Trophoblast cell (in vitro differentiated cells and primary cell): Measurements from ENCODE around the gene RTCA.
"Not testable (repeated sequence)": the region's sequence is repeated elsewhere in the genome, so short reads cannot be mapped to it uniquely, and the experiment has no call there.

Experiments
- DNase-seq, 2 donors: peaks; one replicate each; pipeline ENCODE4 v3.0.0-alpha.2; 2016
- H2AFZ ChIP-seq: 2 replicates; pipeline ENCODE4 v1.6.1; 2013; ENCODE audit warnings: low read length, moderate library complexity, mild to moderate bottlenecking; ENCODE audit not compliant: insufficient read depth, poor library complexity
- H2AK5ac ChIP-seq: 2 replicates; pipeline ENCODE4 v1.6.1; 2013; ENCODE audit warnings: mild to moderate bottlenecking, low read length
- H2BK120ac ChIP-seq: 2 replicates; pipeline ENCODE4 v1.6.1; 2013; ENCODE audit warnings: low read length, mild to moderate bottlenecking, moderate library complexity; ENCODE audit not compliant: insufficient read depth, poor library complexity
- H2BK12ac ChIP-seq: 2 replicates; pipeline ENCODE4 v1.6.1; 2013; ENCODE audit warnings: mild to moderate bottlenecking, low read length, moderate library complexity
- H2BK5ac ChIP-seq: 2 replicates; pipeline ENCODE4 v1.6.1; 2013; ENCODE audit warnings: low read length, low read depth, moderate library complexity, mild to moderate bottlenecking; ENCODE audit not compliant: poor library complexity
- H3K14ac ChIP-seq: 2 replicates; pipeline ENCODE4 v1.6.1; 2013; ENCODE audit warnings: mild to moderate bottlenecking, low read length
- H3K18ac ChIP-seq: 2 replicates; pipeline ENCODE4 v1.6.1; 2013; ENCODE audit warnings: mild to moderate bottlenecking, low read length
- H3K23ac ChIP-seq: 2 replicates; pipeline ENCODE4 v1.6.1; 2013; ENCODE audit warnings: low read length
- H3K27ac ChIP-seq: 2 replicates; pipeline ENCODE4 v1.5.1; 2013; ENCODE audit warnings: low read depth, mild to moderate bottlenecking, inconsistent platforms, low read length, moderate library complexity
- H3K27me3 ChIP-seq: 2 replicates; pipeline ENCODE4 v1.6.1; 2013; ENCODE audit warnings: inconsistent platforms, mild to moderate bottlenecking, low read length, moderate library complexity; ENCODE audit not compliant: insufficient read depth
- H3K36me3 ChIP-seq, 2 experiments: 1 replicate in 1 of 2; 2 replicates in 1 of 2; pipeline ENCODE4 v1.6.1; 2013; ENCODE audit warnings: low read length in 2 of 2, mild to moderate bottlenecking in 2 of 2, moderate library complexity in 1 of 2; ENCODE audit not compliant: insufficient read depth in 2 of 2, control insufficient read depth in 1 of 2
- H3K4ac ChIP-seq: 2 replicates; pipeline ENCODE4 v1.6.1; 2013; ENCODE audit warnings: low read depth, mild to moderate bottlenecking, low read length, moderate library complexity
- H3K4me1 ChIP-seq, 2 experiments: 1 replicate in 1 of 2; 2 replicates in 1 of 2; pipeline ENCODE4 v1.6.1; 2013; ENCODE audit warnings: low read length in 2 of 2, mild to moderate bottlenecking in 2 of 2, moderate library complexity in 1 of 2; ENCODE audit not compliant: insufficient read depth in 2 of 2, control insufficient read depth in 1 of 2
- H3K4me2 ChIP-seq: 2 replicates; pipeline ENCODE4 v1.6.1; 2013; ENCODE audit warnings: inconsistent platforms, mild to moderate bottlenecking, low read length, moderate library complexity
- H3K4me3 ChIP-seq: 2 replicates; pipeline ENCODE4 v1.5.1; 2013; ENCODE audit warnings: mild to moderate bottlenecking, low read depth, low read length, inconsistent platforms
- H3K79me1 ChIP-seq: one replicate; pipeline ENCODE4 v1.6.1; 2013; ENCODE audit warnings: low read length
- H3K79me2 ChIP-seq: 2 replicates; pipeline ENCODE4 v1.6.1; 2013; ENCODE audit warnings: low read length, mild to moderate bottlenecking; ENCODE audit not compliant: control insufficient read depth, insufficient read depth, poor library complexity
- H3K9ac ChIP-seq: 2 replicates; pipeline ENCODE4 v1.6.1; 2013; ENCODE audit warnings: mild to moderate bottlenecking, low read length
- H3K9me3 ChIP-seq: 2 replicates; pipeline ENCODE4 v1.6.1; 2013; ENCODE audit warnings: low read depth, mild to moderate bottlenecking, control low read depth, inconsistent platforms, low read length; ENCODE audit not compliant: insufficient read depth
- H4K12ac ChIP-seq: 2 replicates; pipeline ENCODE4 v1.6.1; 2013; ENCODE audit warnings: low read depth, mild to moderate bottlenecking, low read length, moderate library complexity
- H4K8ac ChIP-seq: 2 replicates; pipeline ENCODE4 v1.6.1; 2013; ENCODE audit warnings: low read depth, mild to moderate bottlenecking, low read length, moderate library complexity
- H4K91ac ChIP-seq: one replicate; pipeline ENCODE4 v1.6.1; 2013; ENCODE audit warnings: low read depth, mild to moderate bottlenecking, low read length, moderate library complexity
- WGBS: extraction: QIAGEN DNeasy Blood & Tissue Kit; methylation state at CpG from one replicate; pipeline ENCODE4 v1.1.7; 2013; ENCODE audit warnings: missing lambda C conversion rate; ENCODE audit not compliant: insufficient read length, insufficient coverage; ENCODE audit errors: extremely low coverage; 5-methylcytosine and 5-hydroxymethylcytosine counted together

RTCA gene

DNA sequence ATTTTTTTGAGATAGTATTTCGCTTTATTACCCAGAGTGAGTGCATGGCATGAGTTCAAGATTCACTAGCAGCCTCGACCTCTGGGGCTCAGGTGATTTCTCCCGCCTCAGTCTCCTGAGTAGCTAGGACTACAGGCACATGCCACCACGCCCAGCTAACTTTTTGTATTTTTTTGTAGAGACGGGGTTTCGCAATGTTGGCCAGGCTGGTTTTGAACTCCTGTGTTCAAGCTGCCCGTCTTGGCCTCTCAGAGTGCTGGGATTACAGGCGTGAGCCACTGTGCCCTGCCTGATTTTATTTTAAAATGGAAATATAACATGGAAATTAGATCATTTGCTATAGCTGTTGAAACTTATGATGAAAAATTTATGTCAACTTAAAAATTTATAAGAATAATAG, 30.1 kb downstream of the RTCA start:
- Histone ChIP-seq H3K4ac (no peak overlapping the region), H4K91ac (no peak overlapping the region), H2AK5ac (no peak overlapping the region), H3K9me3 (no peaks in the 10 kb centered on the region), H3K18ac (no peak overlapping the region), H3K27me3 (no peaks in the 10 kb centered on the region), H2BK12ac (no peak overlapping the region), H3K79me2 (no peaks in the 10 kb centered on the region), H2BK120ac (no peak overlapping the region), H3K36me3 (peaks cover 0 to 3% of the 10 kb centered on the region in 2 experiments), H3K4me1 (no peaks in the 10 kb centered on the region), H3K4me3 (no peak overlapping the region), H2BK5ac (no peak overlapping the region), H3K9ac (no peak overlapping the region), H3K4me2 (no peak overlapping the region), H4K8ac (peak overlapping the region; percentile 28), H3K79me1 (no peaks in the 10 kb centered on the region), H3K14ac (no peak overlapping the region), H3K23ac (no peak overlapping the region), H4K12ac (no peak overlapping the region), H3K27ac (no peak overlapping the region), H2AFZ (no peak overlapping the region)
- WGBS = no CpG with 5 or more reads among the region's 8 CpGs
- DNase-seq = no peak

DNA sequence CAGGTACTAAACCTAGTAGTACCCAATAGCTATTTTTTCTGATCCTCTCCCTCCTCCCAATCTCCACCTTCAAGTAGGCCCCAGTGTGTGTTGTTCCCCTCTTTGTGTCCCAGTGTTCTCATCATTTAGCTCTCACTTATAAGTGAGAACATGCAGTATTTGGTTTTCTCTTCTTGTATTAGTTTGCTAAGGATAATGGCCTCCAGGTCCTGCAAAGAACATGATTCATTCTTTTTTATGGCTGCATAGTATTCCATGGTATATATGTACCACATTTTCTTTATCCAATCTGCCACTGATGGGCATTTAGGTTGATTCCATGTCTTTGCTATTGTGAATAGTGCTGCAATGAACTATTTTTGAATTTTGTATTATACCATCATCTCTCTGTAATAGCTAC, 31.0 kb downstream of the RTCA start:
- not testable (repeated sequence) for H3K4me1 ChIP-seq, H3K9ac ChIP-seq, H3K79me1 ChIP-seq, H3K23ac ChIP-seq, H4K91ac ChIP-seq, H2AFZ ChIP-seq, H3K4me3 ChIP-seq, H3K9me3 ChIP-seq, H3K79me2 ChIP-seq, H3K27ac ChIP-seq, H2BK5ac ChIP-seq, H3K18ac ChIP-seq, DNase-seq, H3K27me3 ChIP-seq, H4K12ac ChIP-seq, H2BK12ac ChIP-seq, H4K8ac ChIP-seq, H2AK5ac ChIP-seq, H2BK120ac ChIP-seq, H3K4ac ChIP-seq, H3K14ac ChIP-seq, H3K36me3 ChIP-seq, H3K4me2 ChIP-seq

DNA sequence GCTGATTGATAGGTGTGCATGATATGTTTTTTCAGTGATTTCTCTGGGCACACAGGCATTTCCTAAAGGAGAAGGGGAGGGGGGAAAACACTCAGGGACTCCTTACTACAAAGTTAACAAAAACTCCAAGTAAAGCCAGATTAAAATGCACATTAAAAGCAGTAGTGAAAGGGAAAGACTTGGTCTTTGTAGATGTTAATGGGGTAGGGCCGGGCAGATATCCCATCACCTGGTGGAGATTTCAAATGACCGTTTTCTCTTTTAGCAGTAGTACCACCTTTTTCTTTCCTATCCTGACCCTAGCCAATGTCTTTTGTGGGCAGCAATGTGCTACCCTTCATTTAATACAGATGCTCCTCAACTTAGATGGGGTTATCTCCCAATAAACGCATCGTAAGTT, 32.5 kb downstream of the RTCA start:
- Histone ChIP-seq H4K8ac (no peak overlapping the region), H4K91ac (no peak overlapping the region), H3K27ac (no peak overlapping the region), H2AFZ (no peak overlapping the region), H4K12ac (no peak overlapping the region), H3K79me2 (no peaks in the 10 kb centered on the region), H2BK12ac (no peak overlapping the region), H2BK120ac (no peak overlapping the region), H3K4me3 (no peak overlapping the region), H3K14ac (no peak overlapping the region), H3K4me1 (no peaks in the 10 kb centered on the region), H3K4ac (no peak overlapping the region), H3K4me2 (no peak overlapping the region), H3K79me1 (no peaks in the 10 kb centered on the region), H3K27me3 (no peaks in the 10 kb centered on the region), H3K9ac (no peak overlapping the region), H2BK5ac (no peak overlapping the region), H3K9me3 (no peaks in the 10 kb centered on the region), H3K36me3 (no peaks in the 10 kb centered on the region), H3K23ac (no peak overlapping the region), H2AK5ac (no peak overlapping the region), H3K18ac (no peak overlapping the region)
- DNase-seq = no peak
- no CpG with 5 or more reads among the region's 4 CpGs for WGBS

DNA sequence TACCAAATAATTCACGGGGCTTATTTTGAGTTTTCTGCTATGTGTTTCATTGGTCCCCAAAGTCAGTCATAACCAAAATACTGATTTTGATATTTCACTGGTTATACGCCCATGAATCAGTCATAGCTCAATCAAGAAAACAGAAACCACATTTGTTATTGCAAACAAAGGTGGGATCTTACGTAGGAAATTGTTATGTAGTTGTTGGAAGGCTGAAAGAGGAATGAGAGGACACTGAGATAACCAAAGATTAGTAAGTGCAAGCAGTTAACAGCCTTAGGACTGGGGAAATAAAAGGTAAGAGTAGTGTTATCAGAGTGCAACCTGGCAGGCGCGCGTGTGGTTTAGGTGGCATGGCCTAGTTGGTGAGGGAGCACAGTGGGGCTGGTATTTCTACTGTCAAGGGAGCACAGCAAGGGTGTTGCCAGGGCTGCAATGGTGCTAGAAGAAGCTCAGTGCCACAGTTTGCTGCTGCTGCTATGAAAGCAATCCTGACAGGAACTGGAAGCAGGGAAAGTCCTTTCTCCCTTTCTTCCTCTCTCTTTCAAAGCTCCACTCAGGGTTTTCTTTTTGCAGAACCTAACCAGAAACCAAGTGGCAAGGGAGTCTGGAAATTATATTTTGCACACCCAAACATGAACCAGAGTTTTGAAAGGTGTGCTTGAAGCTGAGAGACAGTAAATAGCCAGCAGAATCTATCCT, 33.7 kb downstream of the RTCA start:
- no peaks in the 10 kb centered on the region for H3K36me3 ChIP-seq
- no peak overlapping the region for H3K4me3 ChIP-seq
- no peaks in the 10 kb centered on the region for H3K79me2 ChIP-seq
- no peak overlapping the region for H3K27ac ChIP-seq
- WGBS = 100% methylated on average over 1 of the region's 6 CpGs
- H3K4me2 ChIP-seq = no peak overlapping the region
- H3K4ac ChIP-seq = no peak overlapping the region
- H2AFZ ChIP-seq = no peak overlapping the region
- H2AK5ac ChIP-seq = no peak overlapping the region
- H4K12ac ChIP-seq = no peak overlapping the region
- H4K91ac ChIP-seq = no peak overlapping the region
- no peaks in the 10 kb centered on the region for H3K4me1 ChIP-seq
- no peaks in the 10 kb centered on the region for H3K27me3 ChIP-seq
- no peaks in the 10 kb centered on the region for H3K79me1 ChIP-seq
- H3K9me3 ChIP-seq = no peaks in the 10 kb centered on the region
- H2BK12ac ChIP-seq = no peak overlapping the region
- no peak overlapping the region for H2BK5ac ChIP-seq
- H3K9ac ChIP-seq = peak overlapping the region; percentile 64
- peak overlapping the region; percentile 100 for H3K23ac ChIP-seq
- H4K8ac ChIP-seq = no peak overlapping the region
- DNase-seq = no peak
- H3K14ac ChIP-seq = no peak overlapping the region
- H2BK120ac ChIP-seq = no peak overlapping the region
- H3K18ac ChIP-seq = no peak overlapping the region
